Stimulated activated naive CD4-positive, alpha-beta T cell treated with Interleukin-2 at 50 U/mL for 16 hours (primary cell): Measurements from ENCODE around the gene VSIR.

Source experiments
- DNase-seq: peaks from one replicate; lab custom pipeline; 2025; lab: John Stamatoyannopoulos, UW

The VSIR gene

DNA sequence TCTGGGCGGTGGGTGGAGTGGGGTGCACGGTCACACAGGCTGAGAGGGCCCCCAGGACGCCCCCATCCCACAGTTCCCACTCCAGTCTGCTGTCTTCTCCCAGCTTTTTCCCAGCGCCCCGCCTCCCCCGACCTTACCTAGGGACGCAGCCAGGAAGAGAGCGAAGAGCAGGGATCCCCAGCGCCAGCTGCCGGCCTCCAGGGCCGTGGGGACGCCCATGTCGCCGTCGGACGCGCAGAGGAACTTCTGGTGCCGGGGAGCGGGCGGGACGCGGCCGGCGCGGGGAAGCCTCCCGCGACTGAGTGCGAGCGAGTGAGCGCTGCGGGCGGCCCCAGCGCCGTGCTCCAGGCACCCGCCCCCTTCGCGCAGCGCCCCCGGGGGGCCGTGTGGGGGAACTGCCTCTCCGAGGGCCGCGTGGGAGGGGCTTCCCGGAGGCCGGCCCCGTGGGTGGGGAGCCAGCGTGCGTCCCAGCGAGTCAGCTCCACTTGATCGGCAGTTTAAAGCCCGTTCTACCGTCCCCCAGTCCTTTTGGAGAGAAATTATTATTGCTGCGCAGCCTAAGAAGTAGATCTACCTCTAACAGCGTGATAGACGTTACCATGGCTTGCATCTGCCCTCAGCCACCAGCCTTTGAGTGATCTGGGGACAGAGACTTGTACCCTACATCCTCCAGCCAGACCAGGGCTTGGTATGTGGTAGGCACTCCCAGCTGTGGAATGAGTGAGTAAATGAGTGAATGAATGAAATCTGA lies at the start of gene VSIR:
TSS of gene VSIR (minus strand) at position 300 of the 751 bp plus-strand sequence. CDS start at position 219, 81 bp downstream.
- DNase-seq = peak; percentile 91

GRCh38 chr10:71821909-71822763 lies 48.8 kb upstream of the VSIR start:
- DNase-seq = no peak

- no peak for DNase-seq
Measured at GRCh38 chr10:71820966-71821365, 47.6 kb upstream of the VSIR start.

- no peak for DNase-seq
Measured at GRCh38 chr10:71819985-71820384, 46.7 kb upstream of the VSIR start.

DNA sequence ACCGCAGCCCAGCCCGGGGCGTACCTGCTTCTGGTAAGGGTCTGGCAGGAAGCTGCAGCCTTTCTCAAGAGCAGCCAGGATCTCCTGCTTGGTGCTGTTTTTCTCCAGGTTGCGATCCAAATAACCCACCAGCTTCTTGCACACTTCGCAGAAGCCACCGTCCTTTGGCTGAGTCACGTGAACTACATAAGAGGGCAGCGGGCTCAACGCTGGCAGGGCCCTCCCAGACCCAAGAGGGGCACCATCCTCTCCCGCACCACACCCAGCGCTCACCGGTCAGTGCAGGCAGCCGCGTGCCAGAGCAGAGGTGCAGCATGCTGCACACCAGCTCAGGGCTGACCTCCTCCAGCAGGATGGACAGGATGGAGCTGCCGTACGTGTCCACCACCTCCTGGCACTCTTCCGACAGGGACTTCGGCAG lies 46.1 kb upstream of the VSIR start:
- DNase-seq = no peak

DNA sequence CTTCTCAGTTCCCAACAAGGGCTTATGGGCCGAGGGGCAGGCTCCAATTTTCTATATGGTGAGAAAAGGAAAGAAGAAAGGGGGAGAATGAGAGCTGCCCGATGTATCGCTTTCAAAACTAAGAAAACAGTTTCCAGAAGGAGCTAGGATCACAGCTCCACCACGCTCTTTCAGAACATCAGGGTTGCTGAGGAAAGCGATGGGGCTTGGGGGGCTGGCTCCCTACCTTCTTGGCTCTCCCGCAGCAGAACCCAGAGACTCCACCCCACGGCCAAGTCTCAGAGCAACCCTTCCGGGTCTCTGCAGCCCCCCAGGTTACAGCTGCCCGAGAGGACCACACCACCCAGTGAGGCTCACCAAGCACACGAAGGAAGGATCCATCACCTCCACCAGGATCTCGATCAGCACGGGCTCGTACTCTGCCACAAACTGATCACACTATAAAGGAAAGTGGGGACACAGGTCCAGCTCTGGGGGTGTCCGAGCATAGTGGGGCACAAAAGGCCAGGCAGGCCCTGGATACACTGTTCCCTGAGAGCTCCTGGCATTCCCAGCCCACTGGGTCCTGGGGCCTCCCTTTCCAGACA lies 45.4 kb upstream of the VSIR start:
- no peak for DNase-seq

DNA sequence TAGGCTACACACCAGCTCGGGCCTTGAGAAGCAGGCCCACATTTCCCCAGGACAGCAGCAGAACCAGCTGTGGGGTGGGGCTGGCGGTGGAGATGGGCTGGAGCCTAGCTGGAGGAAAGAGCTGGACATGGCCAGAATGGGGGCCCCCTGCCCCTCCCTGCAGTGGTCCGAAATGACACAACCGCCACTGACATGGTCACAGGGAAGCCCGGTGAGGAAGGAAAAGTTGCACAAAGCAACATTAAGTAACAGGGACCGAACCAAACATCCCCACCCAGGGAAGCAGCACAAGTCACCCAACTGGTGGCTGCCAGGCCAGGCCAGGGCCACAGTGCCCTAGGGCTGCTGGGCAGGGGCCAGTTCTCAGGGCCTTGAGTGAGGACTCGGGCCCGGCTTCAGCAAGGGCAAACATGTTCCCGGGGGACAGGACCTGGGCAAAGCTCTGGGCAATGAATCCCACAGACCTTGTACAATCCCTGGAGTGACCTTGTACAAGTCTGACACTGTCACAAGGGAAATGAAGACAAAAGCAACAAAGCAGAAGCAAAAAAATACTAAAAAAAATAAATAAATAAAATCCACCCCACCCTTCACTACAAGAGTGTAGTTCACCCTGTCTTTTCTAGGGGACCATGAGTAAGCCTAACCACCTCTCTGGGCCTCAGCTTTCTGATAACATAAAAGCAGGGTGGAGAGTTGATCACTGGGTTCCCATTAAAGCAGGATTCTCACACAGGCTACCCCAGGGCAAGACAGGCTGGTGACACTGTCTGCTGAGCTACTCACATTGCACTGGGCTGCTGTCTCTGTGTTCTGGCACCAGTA lies 44.7 kb upstream of the VSIR start:
- DNase-seq = no peak

- no peak for DNase-seq
Measured at GRCh38 chr10:71816936-71817618, 43.8 kb upstream of the VSIR start.

DNA sequence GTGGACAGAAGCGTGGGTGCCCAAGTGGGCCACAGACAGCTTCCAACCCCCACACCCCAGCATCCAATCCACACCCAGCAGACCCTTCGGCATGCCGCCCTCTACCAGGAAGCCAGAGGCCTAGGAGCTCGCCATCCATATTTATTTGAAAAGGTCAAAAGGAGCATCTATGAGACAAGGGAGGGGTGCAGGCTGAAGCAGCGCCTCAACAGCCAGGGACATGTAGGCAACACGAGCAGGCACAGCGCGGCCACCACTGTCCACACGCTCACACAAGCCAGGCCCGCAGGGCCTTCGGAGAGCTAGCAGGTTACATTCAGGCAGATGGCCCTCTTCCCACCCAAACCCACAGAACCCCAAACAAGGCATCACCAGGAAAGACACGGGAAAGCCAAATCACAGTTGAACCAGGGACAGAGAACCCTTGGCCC lies 43.1 kb upstream of the VSIR start:
- no peak for DNase-seq

- no peak for DNase-seq
Measured at GRCh38 chr10:71815515-71816130, 42.3 kb upstream of the VSIR start.

DNA sequence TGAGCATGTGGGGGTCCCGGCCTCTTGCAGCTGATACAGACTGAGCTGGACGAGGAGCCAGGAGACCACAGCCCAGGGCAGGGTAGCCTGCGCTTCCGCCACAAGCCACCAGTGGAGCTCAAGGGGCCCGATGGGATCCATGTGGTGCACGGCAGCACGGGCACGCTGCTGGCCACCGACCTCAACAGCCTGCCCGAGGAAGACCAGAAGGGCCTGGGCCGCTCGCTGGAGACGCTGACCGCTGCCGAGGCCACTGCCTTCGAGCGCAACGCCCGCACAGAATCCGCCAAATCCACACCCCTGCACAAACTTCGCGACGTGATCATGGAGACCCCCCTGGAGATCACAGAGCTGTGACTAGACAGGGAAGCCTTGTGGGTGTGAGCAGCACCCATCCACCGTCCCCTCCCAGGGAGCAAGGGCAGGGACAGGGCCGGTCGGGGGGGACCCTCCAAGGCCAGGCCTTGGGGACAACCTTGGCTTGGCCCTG lies 41.6 kb upstream of the VSIR start:
- no peak for DNase-seq

DNA sequence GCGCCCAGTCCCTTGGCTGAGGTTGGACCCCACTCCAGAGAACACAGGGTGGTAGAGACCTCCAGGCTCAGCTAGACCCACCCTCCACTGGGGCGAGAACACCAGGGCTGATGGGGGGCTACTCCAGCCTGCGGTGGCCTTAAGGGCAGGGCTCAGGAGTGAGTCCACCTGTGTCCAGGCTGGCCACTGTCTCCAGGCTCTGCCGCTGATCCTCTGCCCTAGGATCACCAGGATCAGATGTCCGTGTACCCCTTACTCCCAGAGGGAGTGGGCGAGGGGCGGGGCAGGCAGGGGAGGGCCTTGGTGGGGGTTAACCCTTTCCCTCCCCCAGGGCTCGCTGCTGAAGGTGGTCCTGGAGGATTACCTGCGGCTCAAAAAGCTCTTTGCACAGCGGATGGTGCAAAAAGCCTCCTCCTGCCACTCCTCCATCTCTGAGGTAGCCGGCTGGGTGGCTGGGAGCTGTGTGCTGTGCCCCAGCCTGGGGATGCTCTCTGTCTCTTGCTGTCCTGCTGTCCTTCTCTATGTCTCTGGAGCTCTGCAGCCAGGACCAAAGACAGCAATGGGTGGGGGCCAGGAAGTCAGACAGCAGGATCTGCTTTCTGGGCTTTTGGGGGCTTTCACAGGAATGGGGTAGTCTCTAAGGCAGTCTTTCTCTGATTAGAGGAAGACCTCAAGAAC lies 39.7 kb upstream of the VSIR start:
- no peak for DNase-seq

DNA sequence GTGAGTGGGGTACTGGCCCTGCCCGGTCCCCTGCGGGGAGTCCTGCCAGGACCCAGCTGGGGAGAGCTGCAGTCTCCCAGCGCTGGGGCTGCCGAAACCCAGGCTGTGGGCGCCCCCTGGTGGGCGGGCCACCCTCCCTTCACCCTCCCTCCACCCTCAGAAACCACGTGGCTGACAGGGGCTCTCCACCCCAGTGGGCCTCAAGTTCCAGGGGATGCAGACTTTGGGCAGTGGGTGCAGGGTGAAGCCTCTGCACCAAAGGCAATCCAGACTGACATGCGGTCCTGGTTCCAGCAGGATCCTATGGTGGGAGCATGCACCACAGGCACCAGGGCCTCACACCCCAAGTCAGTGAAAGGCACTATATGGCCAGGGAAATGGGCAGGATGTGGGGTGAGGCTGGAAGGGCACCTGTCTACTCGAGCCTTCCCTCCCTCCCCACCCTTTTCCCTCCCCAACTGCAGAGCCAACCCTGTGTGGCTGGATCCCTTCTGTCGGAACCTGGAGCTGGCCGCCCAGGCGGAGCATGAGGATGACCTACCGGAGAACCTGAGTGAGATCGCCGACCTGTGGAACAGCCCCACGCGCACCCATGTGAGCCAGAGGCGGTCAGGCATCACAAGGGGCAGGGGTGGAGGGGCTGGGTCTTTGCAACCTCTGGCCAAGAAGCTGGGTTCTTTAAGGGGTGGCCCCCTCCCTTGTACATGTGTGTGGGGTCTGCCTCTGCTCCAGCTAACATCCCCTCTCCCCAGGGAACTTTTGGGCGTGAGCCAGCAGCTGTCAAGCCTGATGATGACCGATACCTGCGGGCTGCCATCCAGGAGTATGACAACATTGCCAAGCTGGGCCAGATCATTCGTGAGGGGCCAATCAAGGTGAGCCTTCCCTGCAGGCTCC lies 38.9 kb upstream of the VSIR start:
- DNase-seq = peak; percentile 61

DNA sequence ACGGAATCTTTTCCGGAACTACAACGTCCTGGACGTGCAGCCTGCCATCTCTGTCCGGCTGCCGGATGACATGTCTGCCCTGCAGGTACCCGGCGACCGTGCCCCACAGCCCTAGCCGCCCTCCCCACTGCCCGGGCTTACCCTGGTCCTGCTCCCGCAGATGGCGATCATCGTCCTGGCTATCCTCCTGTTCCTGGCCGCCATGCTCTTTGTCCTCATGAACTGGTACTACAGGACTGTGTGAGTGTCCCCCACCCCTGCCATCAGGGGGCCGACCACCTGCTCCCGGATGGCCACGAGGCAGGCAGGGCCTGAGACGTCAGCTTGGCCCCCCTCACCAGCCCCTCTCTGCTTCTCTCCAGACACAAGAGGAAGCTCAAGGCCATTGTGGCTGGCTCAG lies 38.0 kb upstream of the VSIR start:
- no peak for DNase-seq

- DNase-seq = no peak
Measured at GRCh38 chr10:71810048-71810750, 36.9 kb upstream of the VSIR start.

DNA sequence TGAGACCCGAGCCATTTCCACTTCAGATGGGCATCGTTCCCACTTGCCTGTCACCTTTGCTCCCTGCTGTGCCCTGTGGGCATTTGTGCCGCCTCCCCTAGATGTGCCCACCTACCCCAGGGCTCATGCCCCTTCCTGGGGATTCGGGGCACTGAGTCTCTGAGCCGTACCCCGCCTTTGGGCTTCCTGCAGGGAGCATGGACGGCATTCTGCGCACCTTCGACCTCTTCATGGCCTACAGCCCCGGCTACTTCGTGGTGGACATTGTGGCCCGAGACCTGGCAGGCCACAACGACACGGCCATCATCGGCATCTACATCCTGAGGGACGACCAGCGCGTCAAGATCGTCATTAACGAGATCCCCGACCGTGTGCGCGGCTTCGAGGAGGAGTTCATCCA lies 36.3 kb upstream of the VSIR start:
- no peak for DNase-seq

DNA sequence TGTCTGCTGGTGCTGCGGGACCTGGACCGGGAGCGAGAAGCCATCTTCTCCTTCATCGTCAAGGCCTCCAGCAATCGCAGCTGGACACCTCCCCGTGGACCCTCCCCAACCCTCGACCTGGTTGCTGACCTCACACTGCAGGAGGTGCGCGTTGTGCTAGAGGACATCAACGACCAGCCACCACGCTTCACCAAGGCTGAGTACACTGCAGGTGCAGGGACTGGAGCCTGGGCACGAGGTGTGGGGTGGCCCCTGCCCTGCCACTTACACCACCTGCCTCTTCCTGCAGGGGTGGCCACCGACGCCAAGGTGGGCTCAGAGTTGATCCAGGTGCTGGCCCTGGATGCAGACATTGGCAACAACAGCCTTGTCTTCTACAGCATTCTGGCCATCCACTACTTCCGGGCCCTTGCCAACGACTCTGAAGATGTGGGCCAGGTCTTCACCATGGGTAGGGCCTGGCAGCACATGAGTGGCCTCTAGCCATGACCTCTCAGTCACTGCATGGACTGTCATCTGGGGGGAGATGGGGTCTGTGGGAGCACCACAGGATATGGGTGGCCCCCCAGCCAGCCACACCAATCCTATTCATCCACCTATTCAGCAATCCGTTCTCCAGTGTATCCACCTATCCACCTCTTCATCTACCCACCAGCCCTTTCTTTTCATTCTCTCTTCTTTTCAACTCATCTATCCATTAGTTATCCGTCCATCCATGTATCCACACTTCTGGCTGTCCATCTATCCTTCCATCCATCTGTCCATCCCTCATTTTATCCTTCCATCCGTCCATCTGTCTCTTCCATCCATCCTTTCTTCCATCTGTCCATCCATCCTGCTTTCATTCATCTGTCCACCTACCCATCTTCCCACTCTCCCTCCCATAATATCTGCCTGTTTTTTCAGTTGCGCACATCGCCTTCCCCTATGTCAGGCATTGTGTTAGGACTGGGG lies 34.5 kb upstream of the VSIR start:
- no peak for DNase-seq
